Caki2 (cell line): Measurements from ENCODE around the gene USP11. TPM values are rescaled to one million over a fixed set of nuclear protein-coding genes. Genes with fewer than 3 reads are reported as not detected.

ENCODE experiments used
- DNase-seq: peaks from one replicate; pipeline ENCODE4 v3.0.0-alpha.2; 2015; ENCODE audit warnings: low read depth
- in situ Hi-C: cut with HindIII; loops from 2 replicates; pipeline ENCODE4 v1.10.0; 2016; ENCODE audit warnings: low sequenced_read_pairs, low pct_unique_long_range_greater_than_20kb, mixed read lengths
- total RNA-seq: library from RNA; depleted of rRNA; stranded (reverse); fragments of >200 nt; shearing (Covaris generic); gene quantifications from 2 replicates; pipeline ENCODE4 v1.2.3, GENCODE V29; 2014; ENCODE audit warnings: low replicate concordance

Gene USP11
- total RNA-seq, 1 experiment from 2014 or later, result 39.1 TPM

- in situ Hi-C loops, result no loop called here
- peak; percentile 23 for DNase-seq
Measured at GRCh38 chrX:47218920-47219815, 13.6 kb upstream of the USP11 start.

- in situ Hi-C loops, result no loop called here
Measured at GRCh38 chrX:47221756-47222155, 11.1 kb upstream of the USP11 start.

GRCh38 chrX:47222751-47223350, 10.0 kb upstream of the USP11 start:
- no peak for DNase-seq
- in situ Hi-C loops, result no loop called here

More at GRCh38 chrX:47221756-47222155, 11.1 kb upstream of the USP11 start:
- no peak for DNase-seq

- in situ Hi-C loops, result no loop called here
Measured at GRCh38 chrX:47223476-47224250, 9.1 kb upstream of the USP11 start.

GRCh38 chrX:47224266-47224895, 8.4 kb upstream of the USP11 start:
- no peak for DNase-seq
- in situ Hi-C loops, result no loop called here

More at GRCh38 chrX:47223476-47224250, 9.1 kb upstream of the USP11 start:
- DNase-seq, result no peak

GRCh38 chrX:47224896-47225290, 7.9 kb upstream of the USP11 start:
- no peak for DNase-seq
- in situ Hi-C loops, result no loop called here

- DNase-seq, result no peak
- in situ Hi-C loops, result no loop called here
Measured at GRCh38 chrX:47226071-47226470, 6.7 kb upstream of the USP11 start.

GRCh38 chrX:47226531-47227333, 6.1 kb upstream of the USP11 start:
- in situ Hi-C loops, result no loop called here
- DNase-seq, result no peak

- DNase-seq, result no peak
- in situ Hi-C loops, result no loop called here
Measured at GRCh38 chrX:47227334-47227583, 5.5 kb upstream of the USP11 start.

GRCh38 chrX:47228550-47229270, 4.1 kb upstream of the USP11 start:
- in situ Hi-C loops, result no loop called here
- no peak for DNase-seq

- no peak for DNase-seq
- in situ Hi-C loops, result no loop called here
Measured at GRCh38 chrX:47229427-47229826, 3.4 kb upstream of the USP11 start.

- in situ Hi-C loops, result no loop called here
Measured at GRCh38 chrX:47230136-47230868, 2.5 kb upstream of the USP11 start.

GRCh38 chrX:47231167-47231566, 1.6 kb upstream of the USP11 start:
- in situ Hi-C loops, result no loop called here
- DNase-seq, result no peak

More at GRCh38 chrX:47230136-47230868, 2.5 kb upstream of the USP11 start:
- no peak for DNase-seq

GRCh38 chrX:47232197-47232802, 509 bp upstream of the USP11 start:
- DNase-seq, result no peak
- in situ Hi-C loops, result no loop called here

GRCh38 chrX:47233333-47234113, 714 bp downstream of the USP11 start:
- in situ Hi-C loops, result no loop called here
- DNase-seq, result peak; percentile 95

- DNase-seq, result no peak
- in situ Hi-C loops, result no loop called here
Measured at GRCh38 chrX:47234583-47234982, 1.8 kb downstream of the USP11 start.
